ENCODE measurements around the gene OSGEPL1. TPM values are rescaled to one million over a fixed set of nuclear protein-coding genes. Genes with fewer than 3 reads are reported as not detected.

OSGEPL1 gene
- total RNA-seq, 1 experiment from 2014 or later: 6.3 TPM

GRCh38 chr2:189783451-189783926, 20.9 kb upstream of the OSGEPL1 start:
- H3K27me3 ChIP-seq (ENCODE audit: control insufficient read depth, insufficient read depth, low read length): no peaks in the 10 kb centered on the region
- peaks cover 28% of the 10 kb centered on the region for H3K36me3 ChIP-seq (ENCODE audit: control insufficient read depth, insufficient read depth, low read length)
- in situ Hi-C loops (cut with HindIII; ENCODE audit: low pct_unique_long_range_greater_than_20kb, low sequenced_read_pairs) (no loop called here), intact Hi-C loops (cut with micrococcal nuclease; ENCODE audit: unreplicated experiment) (no loop called here)
- no peaks in the 10 kb centered on the region for H3K9me3 ChIP-seq (ENCODE audit: control insufficient read depth, insufficient read depth, low read depth, low read length)
- H3K4me3 ChIP-seq (ENCODE audit: low read depth in 2 of 2, low read length in 2 of 2): peak overlapping the region; percentile 69 to 96
- DNase-seq (ENCODE audit: low read depth, low spot score) (no peak), ATAC-seq (peak; percentile 40)
- peaks cover 9% of the 10 kb centered on the region for H3K4me1 ChIP-seq (ENCODE audit: control insufficient read depth, insufficient read depth, low read length)
- ChIA-PET POLR2A (no interaction called here), CTCF (no interaction called here)
- peak overlapping the region; percentile 97 for H3K27ac ChIP-seq (ENCODE audit: low read length)
- BruUV-seq (replicated peaks): no TSS peak
- no peak for TF ChIP-seq SIN3A (IDR thresholded peaks at IDR 0.05; ENCODE audit: borderline replicate concordance, insufficient read depth, low read depth, low read length)
- TF ChIP-seq REST (IDR thresholded peaks at IDR 0.05; ENCODE audit: insufficient read depth in 1 of 2, low read depth in 2 of 2, low read length in 1 of 2): no peak

- peak overlapping the region; percentile 69 to 96; a peak in 3 of 4 replicates for H3K4me3 ChIP-seq (ENCODE audit: low read depth in 2 of 2, low read length in 2 of 2)
- no peak for TF ChIP-seq CTCF (IDR thresholded peaks at IDR 0.05)
- no peak for TF ChIP-seq REST (IDR thresholded peaks at IDR 0.05; ENCODE audit: insufficient read depth in 1 of 2, low read depth in 2 of 2, low read length in 1 of 2)
- TF ChIP-seq TCF7L2 (IDR thresholded peaks at IDR 0.05; ENCODE audit: low read depth, low read length): no peak
- no peak for TF ChIP-seq SIN3A (IDR thresholded peaks at IDR 0.05; ENCODE audit: borderline replicate concordance, insufficient read depth, low read depth, low read length)
- TF ChIP-seq POLR2AphosphoS5 (IDR thresholded peaks at IDR 0.05; ENCODE audit: low read depth, low read length): no peak
- in situ Hi-C loops (cut with HindIII; ENCODE audit: low pct_unique_long_range_greater_than_20kb, low sequenced_read_pairs): no loop called here
- ChIA-PET POLR2A (no interaction called here), CTCF (interaction anchor here (0.7 kb wide), 1 partner anchor 327 kb away, joined by 4 read pairs; no protein-coding TSS in a partner anchor)
- H3K9me3 ChIP-seq (ENCODE audit: control insufficient read depth, insufficient read depth, low read depth, low read length): no peaks in the 10 kb centered on the region
- H3K27ac ChIP-seq (ENCODE audit: low read length): no peak overlapping the region
- BruUV-seq (replicated peaks): TSS peak; percentile 66
- peaks cover 34% of the 10 kb centered on the region for H3K36me3 ChIP-seq (ENCODE audit: control insufficient read depth, insufficient read depth, low read length)
- intact Hi-C loops (cut with micrococcal nuclease; ENCODE audit: unreplicated experiment): no loop called here
- DNase-seq (ENCODE audit: low read depth, low spot score) (no peak), ATAC-seq (no peak)
- H3K27me3 ChIP-seq (ENCODE audit: control insufficient read depth, insufficient read depth, low read length): no peaks in the 10 kb centered on the region
- H3K4me1 ChIP-seq (ENCODE audit: control insufficient read depth, insufficient read depth, low read length): peaks cover 9% of the 10 kb centered on the region
Observed at GRCh38 chr2:189782221-189782671, 19.7 kb upstream of the OSGEPL1 start.
